Activated CD8-positive, alpha-beta T cell treated with anti-CD3 and anti-CD28 coated beads for 36 hours (primary cell): ENCODE measurements around the gene OR2V1. TPM values are rescaled to one million over a fixed set of nuclear protein-coding genes. Genes with fewer than 3 reads are reported as not detected.

Experiments
- ATAC-seq: fragments of 200-7000 bp; cut with Tn5 transposase; one replicate; pipeline ENCODE4 v1.10.0; 2021; ENCODE audit warnings: mild to moderate bottlenecking, moderate library complexity
- CTCF ChIA-PET: fragments of 350-600 bp; sonication (Branson Sonifier 250); formaldehyde crosslinking; loops from one replicate; lab custom pipeline; 2021; ENCODE audit warnings: antibody characterized with exemption; lab: Charles Lee
- POLR2A ChIA-PET: fragments of 350-600 bp; sonication (Branson Sonifier 250); formaldehyde crosslinking; loops from one replicate; lab custom pipeline; 2021; ENCODE audit warnings: antibody characterized with exemption; lab: Charles Lee
- DNase-seq: peaks from one replicate; pipeline ENCODE4 v3.0.0-alpha.2; 2020
- H3K27ac Mint-ChIP-seq: one replicate; pipeline ENCODE4 v1.8.0; 2021; ENCODE audit warnings: mild to moderate bottlenecking, mixed read lengths
- H3K27me3 Mint-ChIP-seq: one replicate; pipeline ENCODE4 v1.8.0; 2021; ENCODE audit warnings: mixed read lengths
- H3K36me3 Mint-ChIP-seq: one replicate; pipeline ENCODE4 v1.8.0; 2021; ENCODE audit warnings: low read depth, mixed read lengths
- H3K4me1 Mint-ChIP-seq: one replicate; pipeline ENCODE4 v1.8.0; 2021; ENCODE audit warnings: low read depth, mixed read lengths
- H3K4me3 Mint-ChIP-seq: one replicate; pipeline ENCODE4 v1.8.0; 2021; ENCODE audit warnings: mild to moderate bottlenecking, moderate library complexity, mixed read lengths
- H3K9me3 Mint-ChIP-seq: one replicate; pipeline ENCODE4 v1.8.0; 2021; ENCODE audit warnings: mixed read lengths
- intact Hi-C: fragments of 100-400 bp; cut with micrococcal nuclease; formaldehyde crosslinking; loops from one replicate; pipeline ENCODE4 v1.10.0; 2022
- total RNA-seq, 2 experiments: library from RNA; stranded (reverse); gene quantifications; one replicate each; pipeline ENCODE4 v1.2.3, GENCODE V29; 2021
- TF ChIP-seq, protein P1 (sequence below): fragments of 200-600 bp; IDR thresholded peaks from one replicate; pipeline ENCODE4 v1.8.0; 2022; ENCODE audit warnings: antibody characterized with exemption, mild to moderate bottlenecking

Gene OR2V1
- total RNA-seq, 2 experiments from 2014 or later: not detected

DNA sequence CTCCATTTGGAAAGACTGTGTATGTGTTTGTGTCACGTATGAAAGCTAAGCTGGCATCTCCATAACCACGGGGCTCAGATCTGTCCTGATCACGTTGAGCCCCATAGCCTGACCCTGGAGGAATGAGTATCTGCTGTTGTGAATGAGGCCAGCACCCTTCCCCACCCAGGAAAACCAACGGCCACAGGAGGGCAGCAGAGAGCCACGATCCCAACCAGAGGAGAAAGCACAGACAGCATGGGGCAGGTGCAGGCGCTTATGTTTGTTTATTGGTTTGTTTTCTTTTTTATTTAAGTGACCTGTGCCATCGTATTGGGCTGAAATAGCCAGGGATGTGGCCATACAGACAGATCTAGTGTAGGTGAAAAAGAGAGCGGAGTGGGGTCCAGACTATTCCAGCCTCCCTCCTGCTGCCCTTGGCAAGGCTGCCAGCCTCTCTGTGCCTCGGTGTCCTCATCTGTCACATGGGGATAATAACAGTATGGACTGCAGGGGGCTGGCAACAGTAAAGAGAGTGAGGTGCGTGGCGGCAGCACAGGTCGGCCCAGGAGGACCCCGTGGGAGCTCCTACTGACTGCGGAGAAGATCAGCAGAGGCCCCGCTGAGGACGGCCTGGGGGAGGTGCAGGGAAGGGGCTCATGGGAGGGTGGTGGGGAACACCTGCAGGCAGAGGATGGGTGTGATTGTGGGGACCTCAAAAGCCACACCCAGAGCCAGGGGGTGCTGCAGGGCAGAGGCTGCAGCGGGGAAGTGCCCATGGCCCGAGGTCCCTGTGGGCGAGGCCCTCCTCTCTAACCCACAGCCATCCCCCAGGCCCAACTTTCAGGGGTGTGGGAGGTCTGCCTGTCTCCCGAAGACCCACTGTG lies 28.6 kb upstream of the OR2V1 start:
- Mint-ChIP-seq H3K27ac (peak overlapping the region; percentile 83), H3K9me3 (peaks cover 2% of the 10 kb centered on the region), H3K4me1 (peaks cover 29% of the 10 kb centered on the region), H3K27me3 (peaks cover 9% of the 10 kb centered on the region), H3K4me3 (peak overlapping the region; percentile 65), H3K36me3 (no peaks in the 10 kb centered on the region)
- ATAC-seq (peak; percentile 50), DNase-seq (peak; percentile 95)
- TF ChIP-seq, protein P1, sequence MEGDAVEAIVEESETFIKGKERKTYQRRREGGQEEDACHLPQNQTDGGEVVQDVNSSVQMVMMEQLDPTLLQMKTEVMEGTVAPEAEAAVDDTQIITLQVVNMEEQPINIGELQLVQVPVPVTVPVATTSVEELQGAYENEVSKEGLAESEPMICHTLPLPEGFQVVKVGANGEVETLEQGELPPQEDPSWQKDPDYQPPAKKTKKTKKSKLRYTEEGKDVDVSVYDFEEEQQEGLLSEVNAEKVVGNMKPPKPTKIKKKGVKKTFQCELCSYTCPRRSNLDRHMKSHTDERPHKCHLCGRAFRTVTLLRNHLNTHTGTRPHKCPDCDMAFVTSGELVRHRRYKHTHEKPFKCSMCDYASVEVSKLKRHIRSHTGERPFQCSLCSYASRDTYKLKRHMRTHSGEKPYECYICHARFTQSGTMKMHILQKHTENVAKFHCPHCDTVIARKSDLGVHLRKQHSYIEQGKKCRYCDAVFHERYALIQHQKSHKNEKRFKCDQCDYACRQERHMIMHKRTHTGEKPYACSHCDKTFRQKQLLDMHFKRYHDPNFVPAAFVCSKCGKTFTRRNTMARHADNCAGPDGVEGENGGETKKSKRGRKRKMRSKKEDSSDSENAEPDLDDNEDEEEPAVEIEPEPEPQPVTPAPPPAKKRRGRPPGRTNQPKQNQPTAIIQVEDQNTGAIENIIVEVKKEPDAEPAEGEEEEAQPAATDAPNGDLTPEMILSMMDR: peak; percentile 88
- intact Hi-C loops: no loop called here
- ChIA-PET CTCF (interaction anchor here (0.6 to 1.6 kb wide), 7 partner anchors 14 to 673 kb away, joined by 3 to 4 read pairs (median 3); no protein-coding TSS in a partner anchor), POLR2A (interaction anchor here (1.1 kb wide), 1 partner anchor 61 kb away, joined by 4 read pairs; no protein-coding TSS in a partner anchor)

- no peak overlapping the region for H3K27ac Mint-ChIP-seq
- POLR2A ChIA-PET: interaction anchor here (0.5 kb wide), 1 partner anchor 59 kb away, joined by 3 read pairs; no protein-coding TSS in a partner anchor
Observed at GRCh38 chr5:181158869-181159268, 27.9 kb upstream of the OR2V1 start.

DNA sequence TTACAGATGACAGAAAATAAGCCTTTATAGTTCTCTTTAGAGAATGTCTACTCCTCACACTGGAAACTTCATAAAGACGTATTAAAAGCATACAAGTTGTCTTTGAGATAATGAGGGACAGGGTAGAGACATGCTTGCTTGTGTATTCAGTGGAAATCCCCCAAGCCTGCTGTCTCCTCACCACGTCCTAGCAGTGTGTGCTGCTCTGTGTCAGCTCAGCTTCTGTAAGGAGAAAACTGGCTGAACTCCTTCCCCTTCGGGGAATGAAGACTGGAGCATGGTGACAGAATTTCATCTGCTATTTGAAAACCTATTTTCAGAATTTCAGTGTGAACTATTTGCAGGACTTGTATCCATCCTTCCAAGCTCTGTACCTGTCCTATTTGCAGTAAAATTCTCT lies 25.8 kb upstream of the OR2V1 start:
- DNase-seq (no peak), ATAC-seq (no peak)
- no peak overlapping the region for H3K4me3 Mint-ChIP-seq
- no peaks in the 10 kb centered on the region for H3K36me3 Mint-ChIP-seq
- H3K27me3 Mint-ChIP-seq: peaks cover 2% of the 10 kb centered on the region
- H3K4me1 Mint-ChIP-seq: peaks cover 22% of the 10 kb centered on the region
- no peak overlapping the region for H3K27ac Mint-ChIP-seq
- peaks cover 4% of the 10 kb centered on the region for H3K9me3 Mint-ChIP-seq
- TF ChIP-seq, protein P1: no peak
- POLR2A ChIA-PET: no interaction called here
- CTCF ChIA-PET: no interaction called here
- intact Hi-C loops: no loop called here

More at GRCh38 chr5:181158869-181159268, 27.9 kb upstream of the OR2V1 start:
- Mint-ChIP-seq H3K27me3 (peaks cover 9% of the 10 kb centered on the region), H3K36me3 (no peaks in the 10 kb centered on the region), H3K4me3 (no peak overlapping the region), H3K4me1 (peaks cover 30% of the 10 kb centered on the region), H3K9me3 (peaks cover 3% of the 10 kb centered on the region)
- ATAC-seq (no peak), DNase-seq (no peak)
- TF ChIP-seq, protein P1: no peak
- CTCF ChIA-PET: interaction anchor here (0.8 to 1.6 kb wide), 7 partner anchors 14 to 292 kb away, joined by 3 read pairs; no protein-coding TSS in a partner anchor
- intact Hi-C loops: no loop called here

- POLR2A ChIA-PET: no interaction called here
- peak overlapping the region; percentile 31 for H3K27ac Mint-ChIP-seq
Observed at GRCh38 chr5:181153814-181154213, 22.8 kb upstream of the OR2V1 start.

More at GRCh38 chr5:181153814-181154213, 22.8 kb upstream of the OR2V1 start:
- CTCF ChIA-PET: no interaction called here
- Mint-ChIP-seq H3K9me3 (peaks cover 4% of the 10 kb centered on the region), H3K27me3 (peaks cover 15% of the 10 kb centered on the region), H3K4me3 (no peak overlapping the region), H3K4me1 (peaks cover 6% of the 10 kb centered on the region), H3K36me3 (no peaks in the 10 kb centered on the region)
- ATAC-seq: peak; percentile 93
- TF ChIP-seq, protein P1: no peak
- peak; percentile 59 for DNase-seq
- intact Hi-C loops: no loop called here
